ENCODE results near the gene CD200. TPM values are rescaled to one million over a fixed set of nuclear protein-coding genes. Genes with fewer than 3 reads are reported as not detected.

Gene CD200, protein sequence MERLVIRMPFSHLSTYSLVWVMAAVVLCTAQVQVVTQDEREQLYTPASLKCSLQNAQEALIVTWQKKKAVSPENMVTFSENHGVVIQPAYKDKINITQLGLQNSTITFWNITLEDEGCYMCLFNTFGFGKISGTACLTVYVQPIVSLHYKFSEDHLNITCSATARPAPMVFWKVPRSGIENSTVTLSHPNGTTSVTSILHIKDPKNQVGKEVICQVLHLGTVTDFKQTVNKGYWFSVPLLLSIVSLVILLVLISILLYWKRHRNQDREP
- total RNA-seq (2014; rRNA removed; shearing (Covaris generic)) (0.76 TPM in 1 of 2 replicates, not detected in the other), polyA plus RNA-seq (2016; fragmentation: Nextera tagmentation; extraction: Ambion mirVana) (0.18 and 0.20 TPM in 2 replicates)

DNA sequence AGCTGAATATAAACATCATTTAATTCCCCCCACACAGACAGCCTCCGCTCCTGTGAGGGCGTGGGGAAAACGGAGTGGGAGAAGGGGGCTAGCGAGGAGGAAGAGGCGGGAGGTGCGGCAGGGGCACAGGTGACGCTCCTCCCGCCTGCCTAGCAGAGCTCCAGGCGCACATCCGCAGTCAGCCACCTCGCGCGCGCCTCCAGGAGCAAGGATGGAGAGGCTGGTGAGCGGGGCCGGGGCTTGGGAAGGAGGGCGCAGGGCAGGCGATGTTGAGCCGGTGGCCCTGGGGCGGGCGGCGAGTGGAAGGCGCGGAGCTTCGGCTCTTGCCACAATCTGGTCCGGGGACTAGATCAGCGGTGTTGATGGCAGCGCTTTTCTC, at the start of gene CD200:
TSS of gene CD200 (plus strand) at position 155 of the 379 bp plus-strand sequence. CDS start at position 212, 57 bp downstream.
- Histone ChIP-seq H3K36me3 (ENCODE audit: low read depth) (no peaks in the 10 kb centered on the region), H3K9ac (no peak within 1 kb of the TSS), H2AFZ (peak within 1 kb of the TSS; percentile 84), H3K9me3 (ENCODE audit: low read depth) (no peaks in the 10 kb centered on the region), H3K79me2 (ENCODE audit: insufficient read depth) (no peaks in the 10 kb centered on the region), H4K20me1 (ENCODE audit: insufficient read depth) (no peaks in the 10 kb centered on the region), H3K4me2 (ENCODE audit: unreplicated experiment) (peak within 1 kb of the TSS; percentile 89), H3F3A (ENCODE audit: insufficient read depth) (no peaks in the 10 kb centered on the region), H3K9me2 (ENCODE audit: insufficient read depth) (no peaks in the 10 kb centered on the region), H3K4me3 (peak within 1 kb of the TSS; percentile 63), H3K27ac (no peak within 1 kb of the TSS), H3K27me3 (replicated peaks; ENCODE audit: insufficient read depth) (peaks cover 37% of the 10 kb centered on the region), H3K4me1 (ENCODE audit: insufficient read depth) (peaks cover 3% of the 10 kb centered on the region; the same call in 1 of the 2 replicates)
- in situ Hi-C loops (cut with MboI), result loop anchor here (10.0 kb wide), 1 partner anchor 182 kb away; no protein-coding TSS in a partner anchor
- peak; percentile 46 for DNase-seq
- WGBS, 2 experiments (ENCODE audit: low coverage in 1 of 2, low lambda C conversion rate in 2 of 2, missing lambda C conversion rate in 2 of 2), result 1 to 3% methylated on average over 27 to 28 of the region's 28 CpGs
- no peak for TF ChIP-seq EZH2 (IDR thresholded peaks at IDR 0.05; ENCODE audit: insufficient read depth, poor library complexity, severe bottlenecking)
- no peak for TF ChIP-seq EZH2phosphoT487 (IDR thresholded peaks at IDR 0.05; ENCODE audit: insufficient read depth, low read depth)

GRCh38 chr3:112289011-112289410, 43.9 kb upstream of the CD200 start:
- no peak for DNase-seq
- no peak overlapping the region for H3K4me2 ChIP-seq (ENCODE audit: unreplicated experiment)
- no peaks in the 10 kb centered on the region for H3K4me1 ChIP-seq (ENCODE audit: insufficient read depth)
- H2AFZ ChIP-seq, result no peak overlapping the region
- H3K9me2 ChIP-seq (ENCODE audit: insufficient read depth), result no peaks in the 10 kb centered on the region
- H3K27ac ChIP-seq, result no peak overlapping the region
- H3K9ac ChIP-seq, result no peak overlapping the region
- no peak overlapping the region for H3K4me3 ChIP-seq
- no peaks in the 10 kb centered on the region for H3K36me3 ChIP-seq (ENCODE audit: low read depth)
- WGBS, 2 experiments (ENCODE audit: low coverage in 1 of 2, low lambda C conversion rate in 2 of 2, missing lambda C conversion rate in 2 of 2), result 56 to 59% methylated on average over 4 of the region's 4 CpGs
- 0 out of 2 replicates have a peak, but pooled peaks cover 8% of the 10 kb centered on the region for H3K27me3 ChIP-seq (replicated peaks; ENCODE audit: insufficient read depth)
- H3K9me3 ChIP-seq (ENCODE audit: low read depth), result no peaks in the 10 kb centered on the region
- in situ Hi-C loops (cut with MboI), result no loop called here
- H3F3A ChIP-seq (ENCODE audit: insufficient read depth), result no peaks in the 10 kb centered on the region
- no peak for TF ChIP-seq EZH2 (IDR thresholded peaks at IDR 0.05; ENCODE audit: insufficient read depth, poor library complexity, severe bottlenecking)
- no peak for TF ChIP-seq EZH2phosphoT487 (IDR thresholded peaks at IDR 0.05; ENCODE audit: insufficient read depth, low read depth)
- no peaks in the 10 kb centered on the region for H3K79me2 ChIP-seq (ENCODE audit: insufficient read depth)
- no peaks in the 10 kb centered on the region for H4K20me1 ChIP-seq (ENCODE audit: insufficient read depth)

- Histone ChIP-seq H2AFZ (peak within 1 kb of the TSS; percentile 84), H3K9me3 (ENCODE audit: low read depth) (no peaks in the 10 kb centered on the region), H3K9ac (peak within 1 kb of the TSS; percentile 33; the same call in 1 of the 2 replicates), H3K4me3 (peak within 1 kb of the TSS; percentile 65), H3K4me2 (ENCODE audit: unreplicated experiment) (peak within 1 kb of the TSS; percentile 66), H3K79me2 (ENCODE audit: insufficient read depth) (no peaks in the 10 kb centered on the region), H3K36me3 (ENCODE audit: low read depth) (no peaks in the 10 kb centered on the region), H3K27ac (peak within 1 kb of the TSS; percentile 19), H4K20me1 (ENCODE audit: insufficient read depth) (no peaks in the 10 kb centered on the region), H3K9me2 (ENCODE audit: insufficient read depth) (no peaks in the 10 kb centered on the region), H3K27me3 (replicated peaks; ENCODE audit: insufficient read depth) (0 out of 2 replicates have a peak, but pooled peaks cover 2% of the 10 kb centered on the region), H3K4me1 (ENCODE audit: insufficient read depth) (no peaks in the 10 kb centered on the region), H3F3A (ENCODE audit: insufficient read depth) (no peaks in the 10 kb centered on the region)
- TF ChIP-seq EZH2 (IDR thresholded peaks at IDR 0.05; ENCODE audit: insufficient read depth, poor library complexity, severe bottlenecking) (no peak), EZH2phosphoT487 (IDR thresholded peaks at IDR 0.05; ENCODE audit: insufficient read depth, low read depth) (no peak)
- in situ Hi-C loops (cut with MboI), result no loop called here
- 14 to 17% methylated on average over 15 of the region's 15 CpGs for WGBS, 2 experiments (ENCODE audit: low coverage in 1 of 2, low lambda C conversion rate in 2 of 2, missing lambda C conversion rate in 2 of 2)
- peak; percentile 78 for DNase-seq
Observed at GRCh38 chr3:112293368-112294321, 39.3 kb upstream of the CD200 start, which contains the start of gene SLC9C1. SLC9C1 (minus strand) TSS chr3:112294216; CDS start chr3:112286791, 7,425 bp downstream.

DNA sequence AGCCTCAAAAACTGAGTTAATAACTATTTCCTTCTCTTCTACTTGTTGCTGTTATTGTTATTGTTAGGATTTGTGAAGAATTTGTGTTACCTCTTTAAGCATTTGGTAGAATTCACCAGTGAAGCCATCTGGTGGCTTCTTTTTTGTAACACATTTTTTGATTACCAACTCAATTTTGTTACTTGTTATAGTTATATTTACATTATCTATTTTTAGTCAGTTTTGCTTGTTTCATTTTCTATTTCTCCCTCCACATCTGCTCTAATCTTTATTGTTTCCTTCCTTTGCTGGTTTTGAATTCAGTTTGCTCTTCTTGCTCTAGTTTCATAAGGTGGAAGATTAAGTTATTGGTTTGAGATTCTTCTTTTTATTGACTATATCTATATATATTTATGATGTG, 35.2 kb upstream of the CD200 start:
- H3F3A ChIP-seq (ENCODE audit: insufficient read depth), result no peaks in the 10 kb centered on the region
- TF ChIP-seq EZH2 (IDR thresholded peaks at IDR 0.05; ENCODE audit: insufficient read depth, poor library complexity, severe bottlenecking) (no peak), EZH2phosphoT487 (IDR thresholded peaks at IDR 0.05; ENCODE audit: insufficient read depth, low read depth) (no peak)
- in situ Hi-C loops (cut with MboI), result no loop called here
- DNase-seq, result no peak
- no peaks in the 10 kb centered on the region for H3K36me3 ChIP-seq (ENCODE audit: low read depth)
- no peaks in the 10 kb centered on the region for H3K27me3 ChIP-seq (replicated peaks; ENCODE audit: insufficient read depth)
- no peak overlapping the region for H3K4me2 ChIP-seq (ENCODE audit: unreplicated experiment)
- no peaks in the 10 kb centered on the region for H3K9me2 ChIP-seq (ENCODE audit: insufficient read depth)
- no peak overlapping the region for H3K4me3 ChIP-seq
- no peaks in the 10 kb centered on the region for H3K9me3 ChIP-seq (ENCODE audit: low read depth)
- H3K4me1 ChIP-seq (ENCODE audit: insufficient read depth), result no peaks in the 10 kb centered on the region
- no peaks in the 10 kb centered on the region for H4K20me1 ChIP-seq (ENCODE audit: insufficient read depth)
- 0 out of 2 replicates have a peak overlapping the region, but pooled peaks have one; percentile 0 for H2AFZ ChIP-seq
- H3K9ac ChIP-seq, result no peak overlapping the region
- H3K27ac ChIP-seq, result no peak overlapping the region
- H3K79me2 ChIP-seq (ENCODE audit: insufficient read depth), result no peaks in the 10 kb centered on the region

Measured in GM23248 (cell line).